NCI-H187 treated with DMSO at 0.1 percent for 48 hours (cell line): ENCODE data around the gene CIB2.
"Not testable (repeated sequence)": the region's sequence is repeated elsewhere in the genome, so short reads cannot be mapped to it uniquely, and the experiment has no call there.

ENCODE experiments used
- DNase-seq: peaks from one replicate; lab custom pipeline; 2025; lab: John Stamatoyannopoulos, UW

The CIB2 gene

DNA sequence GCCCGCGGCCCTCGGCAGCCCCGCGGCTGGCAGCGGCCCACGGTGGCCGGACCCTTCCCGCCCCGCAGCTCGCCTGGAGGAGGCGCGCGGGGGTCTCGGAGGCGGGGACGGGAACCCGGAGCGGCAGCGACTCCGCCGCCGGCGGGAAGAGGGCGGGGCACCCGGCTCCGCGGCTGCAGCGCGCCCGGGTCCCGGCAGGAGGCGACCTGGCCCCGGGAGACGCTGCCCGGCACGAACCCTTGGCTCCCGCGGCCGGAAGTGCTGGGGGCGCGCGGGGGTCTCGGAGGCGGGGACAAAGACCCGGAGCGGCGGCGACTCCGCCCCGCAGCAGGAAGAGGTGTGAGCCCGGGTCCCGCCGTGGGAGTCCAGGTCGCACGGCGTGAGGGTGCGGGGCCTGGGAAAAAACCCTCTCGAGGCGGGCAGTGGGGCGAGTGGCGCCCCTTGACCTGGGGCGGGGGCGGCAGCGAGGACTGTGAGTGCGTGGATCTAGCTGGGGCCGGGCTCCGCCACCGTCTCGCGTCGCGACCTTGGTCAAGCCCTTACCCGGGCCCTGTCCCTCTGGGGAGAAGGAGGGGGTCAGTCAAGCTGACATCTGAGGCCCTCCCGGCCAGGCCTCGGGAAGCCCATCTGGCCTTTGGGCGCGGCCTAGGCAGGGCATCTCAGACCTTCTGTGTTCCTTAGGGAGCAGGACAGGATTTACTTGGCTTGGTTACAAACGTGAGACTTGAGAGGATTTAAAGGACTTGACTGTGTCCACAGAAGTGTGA, at the start of gene CIB2:
Gene CIB2 (minus strand): TSS at position 151 of the 767 bp plus-strand sequence. CDS start 230 bp downstream, outside the sequence.
- DNase-seq = no peak

DNA sequence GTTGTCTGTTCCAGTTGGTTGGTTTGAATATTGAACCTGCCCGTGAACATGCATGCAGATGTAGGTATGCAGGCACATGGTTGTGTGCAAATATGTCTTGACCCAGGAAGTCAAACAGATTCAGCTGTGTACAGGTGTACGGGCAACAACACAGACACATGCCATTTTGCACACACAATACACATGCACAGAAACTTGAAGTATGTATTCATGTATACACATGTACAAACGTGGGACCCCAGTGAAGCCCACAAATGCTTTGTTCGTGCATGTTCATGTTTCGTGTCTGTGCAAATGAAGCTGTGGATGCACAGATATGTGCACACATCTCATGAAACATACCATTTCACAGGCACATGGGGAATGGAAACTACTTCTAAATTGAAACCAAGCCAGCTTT, 48.7 kb upstream of the CIB2 start:
- no peak for DNase-seq

DNA sequence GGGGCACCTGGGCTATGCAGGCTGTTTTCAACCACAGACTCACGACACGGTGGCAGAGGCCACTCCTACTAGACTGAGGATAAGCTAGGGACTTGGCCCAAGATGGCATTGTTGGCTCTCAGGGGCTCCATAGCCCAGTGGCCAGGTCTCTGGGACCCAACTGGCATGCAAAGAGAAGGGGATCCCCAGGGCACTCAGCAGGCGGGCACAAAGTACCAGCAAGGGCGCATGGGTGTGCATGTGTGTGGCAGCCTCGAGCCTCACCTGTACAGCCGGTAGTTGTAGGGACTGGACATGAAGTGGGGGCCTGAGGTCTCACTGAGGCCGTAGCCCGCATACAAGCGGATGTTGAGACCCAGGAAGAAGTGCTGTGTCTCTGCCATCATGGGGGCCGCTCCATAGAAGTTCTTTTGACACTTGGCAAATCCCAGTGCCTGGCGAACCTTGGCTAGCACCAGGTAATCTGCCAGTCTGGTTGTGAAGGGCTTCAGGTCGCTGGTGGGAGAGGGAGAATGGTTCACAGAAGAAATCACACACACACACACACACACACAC, 48.1 kb upstream of the CIB2 start:
- DNase-seq = no peak

GRCh38 chr15:78178064-78178463, 46.8 kb upstream of the CIB2 start:
- DNase-seq = no peak

GRCh38 chr15:78177447-78177873, 46.2 kb upstream of the CIB2 start:
- no peak for DNase-seq

DNA sequence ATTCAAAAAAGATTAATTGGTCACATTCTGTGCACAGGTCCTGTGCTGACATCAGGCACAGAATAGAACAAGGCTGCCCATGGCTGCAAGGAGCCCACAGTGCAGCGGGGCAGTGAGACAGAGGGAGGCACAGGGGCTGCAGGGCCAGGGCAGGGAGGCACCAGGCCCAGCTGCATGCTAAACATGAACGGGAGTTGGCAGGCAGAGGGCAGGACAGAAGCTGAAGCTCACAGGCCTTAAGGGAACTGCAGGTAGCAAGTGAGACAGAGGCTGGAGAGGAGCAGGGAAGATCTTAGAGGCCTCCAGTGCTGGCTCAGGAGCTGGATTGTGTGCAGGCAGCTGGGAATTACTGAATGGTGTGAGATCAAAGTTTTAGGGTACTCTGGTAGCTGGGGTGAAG, 44.1 kb upstream of the CIB2 start:
- DNase-seq = no peak

DNA sequence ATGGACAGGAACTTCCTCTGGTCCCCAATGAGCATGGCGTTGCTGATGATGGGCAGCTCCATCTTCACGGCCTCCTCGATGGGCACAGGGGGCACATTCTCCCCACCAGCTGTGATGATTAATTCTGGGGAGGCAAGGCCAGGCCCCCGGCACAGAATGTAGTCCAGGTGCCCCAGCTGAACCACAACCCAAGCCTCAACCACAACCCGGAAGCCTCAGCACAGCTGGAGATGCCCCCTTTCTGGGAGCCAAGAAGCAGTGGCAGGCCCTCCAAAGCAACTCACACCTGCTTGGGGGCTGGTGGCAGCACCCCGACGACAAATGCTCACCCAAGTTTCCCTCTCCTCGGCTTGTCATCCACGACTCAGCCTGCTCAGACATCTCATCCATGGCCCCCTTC, 43.2 kb upstream of the CIB2 start:
- DNase-seq = no peak

- no peak for DNase-seq
These were observed 40.7 kb upstream of the CIB2 start for GRCh38 chr15:78171864-78172472.

GRCh38 chr15:78170848-78171773, 39.9 kb upstream of the CIB2 start:
- no peak for DNase-seq

DNA sequence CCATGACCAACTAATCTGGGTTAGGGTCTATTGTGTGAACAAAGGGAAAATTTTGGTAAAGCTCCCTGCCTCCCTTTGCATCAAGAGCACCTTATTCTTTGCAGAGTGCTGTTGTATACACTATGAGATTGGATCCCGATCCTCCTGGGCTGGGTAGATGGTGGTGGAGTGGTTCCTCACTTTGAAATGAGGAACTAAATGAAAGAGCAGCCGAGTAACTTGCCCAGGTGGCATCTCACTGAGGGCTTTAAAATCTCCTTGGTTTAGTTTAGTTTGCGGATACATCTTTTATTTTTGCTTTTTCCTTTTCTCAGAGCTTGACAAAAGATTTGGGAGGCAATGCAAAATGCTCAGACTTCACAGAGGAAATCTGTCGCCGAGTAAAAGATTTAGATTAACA, 37.4 kb upstream of the CIB2 start:
- DNase-seq = no peak

GRCh38 chr15:78167227-78167888, 36.1 kb upstream of the CIB2 start:
- DNase-seq = no peak

GRCh38 chr15:78164010-78164409, 32.8 kb upstream of the CIB2 start:
- DNase-seq = no peak

DNA sequence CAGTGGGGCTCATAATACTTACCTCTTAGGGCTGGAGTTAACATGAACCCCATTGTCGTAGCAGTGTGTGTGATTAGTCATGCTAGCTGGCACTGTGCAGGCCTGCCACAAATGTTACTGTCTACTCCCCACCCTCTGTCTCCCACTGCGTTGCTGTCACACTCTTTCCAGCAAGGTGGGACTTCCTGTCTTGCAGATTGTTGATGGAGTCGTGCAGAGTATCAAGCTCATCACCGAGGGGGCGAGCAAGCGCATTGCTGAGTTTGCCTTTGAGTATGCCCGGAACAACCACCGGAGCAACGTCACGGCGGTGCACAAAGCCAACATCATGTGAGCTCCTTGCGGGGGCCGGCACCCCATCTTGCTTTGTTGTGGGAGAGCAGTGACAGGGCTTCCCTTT, 30.8 kb upstream of the CIB2 start:
- no peak for DNase-seq

DNA sequence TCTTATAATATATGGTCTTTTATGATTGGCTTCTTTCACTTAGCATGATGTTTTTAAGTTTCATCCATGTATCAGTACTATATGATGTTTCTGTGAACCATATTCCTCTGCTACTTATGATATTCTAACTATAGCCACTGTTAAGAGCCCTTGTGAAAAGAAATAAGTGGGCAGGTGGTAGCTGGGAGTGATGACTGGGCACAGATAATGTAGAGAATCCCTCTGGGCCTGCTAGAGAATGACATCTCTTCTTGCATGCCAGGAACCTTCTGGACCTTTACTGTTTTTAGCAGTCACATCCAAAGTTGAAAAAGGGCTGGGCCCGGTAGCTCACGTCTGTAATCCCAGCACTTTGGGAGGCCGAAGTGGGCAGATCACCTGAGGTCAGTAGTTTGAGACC, 28.1 kb upstream of the CIB2 start:
- DNase-seq = peak; percentile 2

DNA sequence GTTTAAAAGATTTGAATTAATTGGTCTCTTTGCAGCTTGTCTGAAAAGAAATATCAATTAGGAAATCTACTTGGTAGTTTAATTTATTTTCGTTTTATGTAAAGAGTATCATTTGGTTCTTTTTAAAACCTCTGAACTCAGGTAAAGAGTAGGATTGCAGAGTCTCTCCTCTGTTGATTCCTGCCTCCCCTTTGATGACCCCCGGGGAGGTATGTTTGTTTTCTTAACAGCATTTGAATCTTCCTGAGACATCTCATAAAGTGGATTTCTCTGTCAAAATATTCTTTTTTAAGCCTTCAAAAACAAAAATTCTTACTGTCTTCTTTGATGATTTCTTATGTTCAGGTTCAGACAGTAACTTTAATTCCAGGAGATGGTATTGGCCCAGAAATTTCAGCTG, 26.0 kb upstream of the CIB2 start:
- DNase-seq = no peak

- DNase-seq = no peak
These were observed 25.4 kb upstream of the CIB2 start for GRCh38 chr15:78156653-78157052.

DNA sequence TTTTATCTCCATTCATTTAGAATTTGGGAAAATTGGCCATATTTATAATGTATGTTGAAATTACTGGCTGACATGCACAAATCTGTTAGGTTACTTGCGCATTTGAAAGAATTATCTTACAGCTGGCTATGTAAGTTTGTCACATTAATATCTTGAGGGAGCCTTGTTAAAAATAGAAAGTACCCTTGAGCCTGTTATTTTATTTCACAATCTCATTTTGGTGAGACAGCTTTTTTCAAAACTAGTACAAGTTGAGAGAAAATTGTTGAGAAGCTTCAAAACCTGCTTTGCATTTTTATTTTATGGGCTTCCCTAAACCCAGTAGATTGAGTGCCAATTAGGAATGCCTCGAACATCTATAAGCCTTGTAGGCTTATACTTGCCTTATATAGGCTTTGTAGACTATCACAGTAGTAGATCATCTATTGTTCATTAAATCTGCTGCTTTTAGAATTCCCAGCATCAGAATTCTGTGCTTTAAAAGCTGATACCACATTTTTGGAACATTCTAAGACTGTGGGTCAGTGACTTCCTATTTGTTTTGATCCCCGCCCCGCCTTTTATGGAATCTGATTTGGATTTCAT, 24.2 kb upstream of the CIB2 start:
- no peak for DNase-seq

DNA sequence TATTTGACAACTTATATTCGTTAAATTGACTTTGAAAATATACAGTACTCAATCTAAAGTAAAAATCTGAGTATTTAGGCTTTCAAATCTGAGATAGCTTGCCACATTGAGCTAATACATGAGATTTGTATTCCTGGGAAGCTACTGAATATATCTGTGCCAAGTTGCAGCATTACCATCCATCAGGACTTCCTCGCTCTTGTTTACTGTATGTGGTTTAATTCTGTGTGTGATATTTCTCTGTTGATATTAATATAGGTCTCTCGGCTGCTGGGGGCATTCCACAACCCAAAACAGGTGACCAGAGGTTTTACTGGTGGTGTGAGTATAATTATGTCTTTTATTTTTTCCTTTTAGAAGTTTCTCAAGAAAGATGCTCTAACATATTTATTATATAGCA, 23.7 kb upstream of the CIB2 start:
- no peak for DNase-seq

GRCh38 chr15:78151075-78151474, 19.8 kb upstream of the CIB2 start:
- DNase-seq = not testable (repeated sequence)

DNA sequence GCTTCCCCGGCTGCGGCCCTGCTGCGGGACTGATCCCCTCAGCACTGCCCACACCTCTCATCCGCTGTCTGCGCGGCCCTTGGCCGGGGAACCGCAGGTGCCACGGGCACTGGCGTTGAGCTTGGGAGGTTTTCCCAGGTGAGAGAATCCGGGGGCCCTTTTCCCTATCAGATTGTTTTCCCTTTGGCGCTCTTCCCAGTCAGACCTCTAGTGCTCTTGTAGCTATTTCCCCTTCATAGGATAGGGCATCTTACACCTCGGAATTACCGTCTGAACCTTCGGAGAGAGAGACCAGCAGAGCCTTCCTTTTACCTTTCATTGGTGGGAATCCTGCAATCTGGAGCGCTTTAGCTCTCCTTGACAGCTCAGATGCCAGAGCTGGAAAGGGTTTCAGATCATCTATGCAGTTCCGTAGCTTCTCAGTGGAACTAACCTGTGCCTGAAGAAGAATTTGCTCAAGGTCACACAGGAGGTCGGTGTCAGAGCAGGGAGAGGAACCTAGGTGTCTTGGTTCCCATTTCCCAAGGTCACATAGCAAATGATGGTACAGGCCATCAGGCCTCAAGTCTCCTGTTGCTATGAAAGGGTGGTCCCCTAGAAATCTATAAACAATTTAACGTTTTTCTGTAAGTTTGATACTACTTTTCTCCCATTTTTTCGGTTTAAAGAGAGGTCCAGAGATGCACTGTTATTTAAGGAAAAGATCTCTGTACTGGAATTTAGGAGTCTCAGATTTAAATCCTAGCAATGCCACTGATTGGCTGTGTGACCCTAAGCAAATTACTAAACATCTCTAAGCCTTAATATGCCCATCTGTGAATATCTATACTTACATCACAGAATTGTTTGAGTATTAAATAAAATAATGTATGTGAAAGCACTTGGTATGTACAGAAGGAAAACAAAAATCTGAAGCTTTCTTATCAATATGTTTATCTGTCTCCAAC, 18.8 kb upstream of the CIB2 start:
- DNase-seq = no peak
